Smooth muscle cell (in vitro differentiated cells): ENCODE data around the gene CUBN. TPM values are rescaled to one million over a fixed set of nuclear protein-coding genes. Genes with fewer than 3 reads are reported as not detected.

Experiments
- DNase-seq: peaks from one replicate; lab custom pipeline; 2025; ENCODE audit not compliant: unreplicated experiment; lab: John Stamatoyannopoulos, UW
- H2AFZ ChIP-seq: fragments of 200-600 bp; sonication (generic); 2 replicates; pipeline ENCODE4 v1.6.0; 2016; ENCODE audit warnings: antibody characterized with exemption, low read depth, mild to moderate bottlenecking
- H3F3A ChIP-seq: fragments of 200-600 bp; sonication (generic); 2 replicates; pipeline ENCODE4 v1.6.0; 2017; ENCODE audit warnings: antibody characterized with exemption, low read depth
- H3K27ac ChIP-seq: fragments of 200-600 bp; sonication (generic); 2 replicates; pipeline ENCODE4 v1.5.1; 2016; ENCODE audit warnings: low read depth, mild to moderate bottlenecking
- H3K27me3 ChIP-seq: fragments of 200-600 bp; sonication (generic); 2 replicates; pipeline ENCODE4 v1.6.1; 2016; ENCODE audit warnings: low read depth, mild to moderate bottlenecking
- H3K36me3 ChIP-seq: fragments of 200-600 bp; sonication (generic); 2 replicates; pipeline ENCODE4 v1.5.1; 2016; ENCODE audit warnings: low read depth
- H3K4me1 ChIP-seq: fragments of 200-600 bp; sonication (generic); 2 replicates; pipeline ENCODE4 v1.5.1; 2016; ENCODE audit warnings: low read depth
- H3K4me2 ChIP-seq: fragments of 200-600 bp; sonication (generic); 2 replicates; pipeline ENCODE4 v1.6.0; 2016; ENCODE audit warnings: mild to moderate bottlenecking
- H3K4me3 ChIP-seq: fragments of 200-600 bp; sonication (generic); 2 replicates; pipeline ENCODE4 v1.5.1; 2016; ENCODE audit warnings: mild to moderate bottlenecking
- H3K79me2 ChIP-seq: fragments of 200-600 bp; sonication (generic); 2 replicates; pipeline ENCODE4 v1.6.0; 2016; ENCODE audit warnings: low read depth, mild to moderate bottlenecking
- H3K9ac ChIP-seq: fragments of 200-600 bp; sonication (generic); 2 replicates; pipeline ENCODE4 v1.6.0; 2016; ENCODE audit warnings: low read depth
- H3K9me3 ChIP-seq: fragments of 200-600 bp; sonication (generic); replicated peaks from 2 replicates; pipeline ENCODE4 v1.5.1; 2016; ENCODE audit warnings: low read depth
- H4K20me1 ChIP-seq: fragments of 200-600 bp; sonication (generic); 2 replicates; pipeline ENCODE4 v1.6.0; 2016; ENCODE audit warnings: low read depth
- WGBS: methylation state at CpG from one replicate; pipeline ENCODE4 v1.1.7; 2016; ENCODE audit warnings: low lambda C conversion rate; 5-methylcytosine and 5-hydroxymethylcytosine counted together
- polyA plus RNA-seq: library from polyadenylated mRNA; unstranded; fragments of >200 nt; fragmentation: Nextera tagmentation; extraction: Ambion mirVana; gene quantifications from 2 replicates; pipeline ENCODE4 v1.2.1, GENCODE V29; 2016
- total RNA-seq: library from RNA; depleted of rRNA; stranded (reverse); fragments of >200 nt; gene quantifications from 2 replicates; pipeline ENCODE4 v1.2.3, GENCODE V29; 2014
- TF ChIP-seq, protein P1 (sequence below): fragments of 200-600 bp; sonication (generic); IDR thresholded peaks from 2 replicates; pipeline ENCODE4 v1.5.1; 2017; ENCODE audit warnings: borderline replicate concordance, mild to moderate bottlenecking, antibody characterized with exemption; ENCODE audit not compliant: insufficient read depth, poor library complexity, severe bottlenecking

Gene CUBN
- total and polyA plus RNA-seq, 2 experiments from 2014 or later: 0.62 to 4.7 TPM

DNA sequence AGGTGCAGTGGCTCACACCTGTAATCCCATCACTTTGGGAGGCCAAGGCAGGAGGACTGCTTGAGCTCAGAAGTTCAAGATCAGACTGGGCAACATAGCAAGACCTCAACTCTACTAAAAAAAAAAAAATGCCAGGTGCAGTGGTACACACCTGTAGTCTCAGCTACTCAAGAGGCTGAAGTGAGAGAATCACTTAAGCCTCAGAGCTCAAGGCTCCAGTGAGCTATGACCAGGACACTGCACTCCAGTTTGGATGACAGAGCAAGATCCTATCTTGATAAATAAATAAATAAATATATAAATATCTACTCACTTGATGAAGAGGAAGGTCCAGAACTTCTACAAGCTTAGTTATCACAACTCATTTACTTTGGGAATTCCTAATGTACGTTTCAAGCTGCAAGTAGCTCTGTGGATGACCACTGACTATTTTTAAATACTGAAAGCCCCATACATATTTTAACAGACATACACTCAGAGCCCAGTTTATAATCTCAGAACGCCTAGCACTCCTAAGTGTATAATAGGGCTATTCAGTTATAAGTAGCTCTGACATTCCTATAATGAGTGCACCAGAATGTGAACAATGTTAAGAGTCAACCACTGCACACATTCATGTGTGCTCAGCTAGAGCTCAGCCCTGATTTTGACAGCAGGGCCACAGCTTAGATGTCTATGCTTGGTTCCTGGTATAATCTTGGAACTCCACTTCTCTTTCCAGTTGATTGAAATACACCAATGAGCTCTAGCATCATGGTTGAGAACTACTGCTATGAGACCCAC lies 119.1 kb downstream of the CUBN start:
- H3K9me3 ChIP-seq: no peaks in the 10 kb centered on the region
- H3K4me3 ChIP-seq: no peak overlapping the region
- WGBS: 24% methylated on average over 2 of the region's 2 CpGs
- peak overlapping the region; percentile 96 for H3K27ac ChIP-seq
- H3K79me2 ChIP-seq: no peaks in the 10 kb centered on the region
- no peak overlapping the region for H2AFZ ChIP-seq
- H4K20me1 ChIP-seq: no peaks in the 10 kb centered on the region
- peak overlapping the region; percentile 62 for H3K4me2 ChIP-seq
- H3K36me3 ChIP-seq: no peaks in the 10 kb centered on the region
- H3K4me1 ChIP-seq: peaks cover 8% of the 10 kb centered on the region
- H3F3A ChIP-seq: peaks cover 34% of the 10 kb centered on the region
- no peaks in the 10 kb centered on the region for H3K27me3 ChIP-seq
- H3K9ac ChIP-seq: peak overlapping the region; percentile 29
- TF ChIP-seq, protein P1, sequence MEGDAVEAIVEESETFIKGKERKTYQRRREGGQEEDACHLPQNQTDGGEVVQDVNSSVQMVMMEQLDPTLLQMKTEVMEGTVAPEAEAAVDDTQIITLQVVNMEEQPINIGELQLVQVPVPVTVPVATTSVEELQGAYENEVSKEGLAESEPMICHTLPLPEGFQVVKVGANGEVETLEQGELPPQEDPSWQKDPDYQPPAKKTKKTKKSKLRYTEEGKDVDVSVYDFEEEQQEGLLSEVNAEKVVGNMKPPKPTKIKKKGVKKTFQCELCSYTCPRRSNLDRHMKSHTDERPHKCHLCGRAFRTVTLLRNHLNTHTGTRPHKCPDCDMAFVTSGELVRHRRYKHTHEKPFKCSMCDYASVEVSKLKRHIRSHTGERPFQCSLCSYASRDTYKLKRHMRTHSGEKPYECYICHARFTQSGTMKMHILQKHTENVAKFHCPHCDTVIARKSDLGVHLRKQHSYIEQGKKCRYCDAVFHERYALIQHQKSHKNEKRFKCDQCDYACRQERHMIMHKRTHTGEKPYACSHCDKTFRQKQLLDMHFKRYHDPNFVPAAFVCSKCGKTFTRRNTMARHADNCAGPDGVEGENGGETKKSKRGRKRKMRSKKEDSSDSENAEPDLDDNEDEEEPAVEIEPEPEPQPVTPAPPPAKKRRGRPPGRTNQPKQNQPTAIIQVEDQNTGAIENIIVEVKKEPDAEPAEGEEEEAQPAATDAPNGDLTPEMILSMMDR: no peak
- DNase-seq: no peak

DNA sequence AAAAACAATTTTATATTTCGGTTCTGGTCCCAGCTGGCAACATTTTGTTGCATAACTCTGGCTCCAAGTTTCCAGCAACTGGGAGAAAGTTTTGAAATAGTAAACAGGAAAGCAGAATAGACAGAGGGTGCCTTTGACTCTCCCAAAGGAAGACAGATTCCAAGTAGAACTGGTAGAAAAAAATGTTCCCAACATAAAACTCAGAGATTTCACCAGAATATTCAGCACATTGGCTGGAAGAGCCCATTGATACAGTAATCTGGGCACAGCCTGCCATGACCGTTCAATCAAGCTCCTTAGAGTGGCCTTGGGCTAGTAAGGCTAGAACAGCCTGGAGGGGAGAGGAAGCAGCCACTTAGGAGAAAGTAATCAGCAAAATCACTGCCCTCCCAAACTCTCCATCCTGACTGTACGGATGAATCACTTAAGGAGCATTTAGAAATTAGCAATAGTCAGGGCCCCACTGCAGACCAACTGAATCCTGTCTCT lies 120.4 kb downstream of the CUBN start:
- Histone ChIP-seq H2AFZ (no peak overlapping the region), H3K27me3 (no peaks in the 10 kb centered on the region), H3K36me3 (no peaks in the 10 kb centered on the region), H3K79me2 (no peaks in the 10 kb centered on the region), H4K20me1 (no peaks in the 10 kb centered on the region), H3K4me1 (peaks cover 8% of the 10 kb centered on the region), H3K4me2 (peak overlapping the region; percentile 62), H3F3A (peaks cover 34% of the 10 kb centered on the region), H3K4me3 (no peak overlapping the region), H3K9me3 (no peaks in the 10 kb centered on the region), H3K9ac (peak overlapping the region; percentile 49), H3K27ac (peak overlapping the region; percentile 96)
- 26% methylated on average over 3 of the region's 3 CpGs for WGBS
- DNase-seq: no peak
- TF ChIP-seq, protein P1: no peak

DNA sequence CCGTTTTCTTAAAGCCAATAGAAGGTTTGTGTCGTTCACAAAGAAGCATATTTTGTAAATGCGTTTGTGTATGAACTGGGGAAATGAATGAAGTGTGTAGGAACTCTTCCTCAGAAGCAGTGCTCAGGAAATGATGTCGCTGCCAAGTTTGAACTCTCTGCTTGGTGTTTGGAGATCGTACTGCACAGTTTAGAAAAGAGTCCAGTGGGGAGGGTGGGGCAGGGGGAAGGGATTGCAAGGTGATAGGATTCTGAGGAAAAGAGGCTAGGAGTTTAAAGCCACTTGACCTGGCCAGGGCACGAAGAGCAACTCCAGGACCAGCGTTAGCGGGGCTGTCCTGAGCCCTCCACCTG lies 122.2 kb downstream of the CUBN start:
- Histone ChIP-seq H3K27me3 (no peaks in the 10 kb centered on the region), H3F3A (peaks cover 44% of the 10 kb centered on the region), H2AFZ (no peak overlapping the region), H4K20me1 (no peaks in the 10 kb centered on the region), H3K27ac (peak overlapping the region; percentile 96), H3K79me2 (no peaks in the 10 kb centered on the region), H3K4me3 (no peak overlapping the region), H3K36me3 (no peaks in the 10 kb centered on the region), H3K9me3 (no peaks in the 10 kb centered on the region), H3K4me1 (peaks cover 18% of the 10 kb centered on the region), H3K9ac (peak overlapping the region; percentile 78), H3K4me2 (peak overlapping the region; percentile 62)
- WGBS: 80% methylated on average over 8 of the region's 8 CpGs
- DNase-seq: no peak
- TF ChIP-seq, protein P1: no peak
